K562 (cell line): Measurements from ENCODE around the gene MBD2.

Source experiments
- CEBPB ChIP-seq: fragments of 450-650 bp; IDR thresholded peaks from 2 replicates; pipeline ENCODE4 v1.6.1; 2016; ENCODE audit warnings: missing genetic modification characterization, missing compliant biosample characterization
- HDAC2 ChIP-seq: fragments of 450-650 bp; IDR thresholded peaks from 2 replicates; pipeline ENCODE4 v1.6.1; 2016; ENCODE audit warnings: mild to moderate bottlenecking
- MXI1 ChIP-seq: IDR thresholded peaks from 2 replicates; pipeline ENCODE4 v1.6.1; 2011; ENCODE audit warnings: low read depth, mild to moderate bottlenecking, improper control_type of control experiment, low read length
- POLR2A ChIP-seq: fragments of 450-650 bp; conservative IDR thresholded peaks from 2 replicates; pipeline ENCODE4 v1.6.1; 2016
- PRDM10 ChIP-seq: fragments of 450-650 bp; IDR thresholded peaks from 2 replicates; pipeline ENCODE4 v1.6.1; 2018; ENCODE audit not compliant: partially characterized antibody
- ZBTB40 ChIP-seq, 2 experiments: fragments of 450-650 bp in 1 of 2; sonication (generic) in 1 of 2; formaldehyde crosslinking in 1 of 2; IDR thresholded peaks; 2 replicates each; pipeline versions ENCODE4 v1.7.1 to v1.9.0; 2016 to 2022; ENCODE audit warnings: inconsistent platforms in 1 of 2, mild to moderate bottlenecking in 1 of 2, missing genetic modification reagents in 1 of 2
- ZC3H11A ChIP-seq: IDR thresholded peaks from 2 replicates; pipeline ENCODE4 v1.6.1; 2012; ENCODE audit warnings: low read depth, low read length, improper control_type of control experiment
- TF ChIP-seq, protein P1 (sequence below): fragments of 250-450 bp; sonication (Bioruptor Pico); IDR thresholded peaks from 2 replicates; pipeline ENCODE4 v1.8.0; 2021; ENCODE audit warnings: mild to moderate bottlenecking, moderate library complexity
- TF ChIP-seq, protein P2 (sequence below): IDR thresholded peaks from 2 replicates; pipeline ENCODE4 v1.6.1; 2012; ENCODE audit warnings: low read depth, low read length, improper control_type of control experiment, borderline replicate concordance
- TF ChIP-seq, protein P3 (sequence below), 3 experiments: IDR thresholded peaks in 2 of 3; conservative IDR thresholded peaks in 1 of 3; 2 replicates each; pipeline ENCODE4 v1.5.1; 2011 to 2012; ENCODE audit warnings: low read length in 3 of 3, mild to moderate bottlenecking in 3 of 3, control low read depth in 2 of 3, improper control_type of control experiment in 1 of 3, inconsistent platforms in 1 of 3, low read depth in 1 of 3, mixed read lengths in 1 of 3, moderate library complexity in 1 of 3; ENCODE audit not compliant: insufficient read depth in 2 of 3

DNA sequence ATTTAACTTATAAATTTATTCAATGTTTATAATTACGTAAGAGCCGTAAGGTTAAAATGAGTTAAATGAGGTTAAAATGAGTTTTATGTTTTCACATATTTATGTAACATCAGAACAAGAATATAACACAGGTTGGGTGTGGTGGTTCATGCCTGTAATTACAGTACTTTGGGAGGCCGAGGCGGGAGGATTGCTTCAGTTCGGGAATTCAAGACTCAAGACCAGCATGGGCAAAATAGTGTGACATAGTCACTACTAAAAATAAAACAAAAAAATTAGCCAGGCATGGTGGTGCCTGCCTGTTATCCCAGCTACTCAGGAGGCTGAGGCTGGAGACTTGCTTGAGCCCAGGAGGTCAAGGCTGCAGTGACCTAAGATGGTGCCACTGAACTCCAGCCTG, 9.3 kb upstream of the MBD2 start:
- TF ChIP-seq ZBTB40 (IDR thresholded peaks at IDR 0.05) (no peak), ZBTB40 (CRISPR knock-in tag; IDR thresholded peaks at IDR 0.05) (no peak), ZC3H11A (no peak), POLR2A (no peak), HDAC2 (no peak), CEBPB (tag) (no peak), PRDM10 (no peak), MXI1 (no peak)
- TF ChIP-seq, protein P1, sequence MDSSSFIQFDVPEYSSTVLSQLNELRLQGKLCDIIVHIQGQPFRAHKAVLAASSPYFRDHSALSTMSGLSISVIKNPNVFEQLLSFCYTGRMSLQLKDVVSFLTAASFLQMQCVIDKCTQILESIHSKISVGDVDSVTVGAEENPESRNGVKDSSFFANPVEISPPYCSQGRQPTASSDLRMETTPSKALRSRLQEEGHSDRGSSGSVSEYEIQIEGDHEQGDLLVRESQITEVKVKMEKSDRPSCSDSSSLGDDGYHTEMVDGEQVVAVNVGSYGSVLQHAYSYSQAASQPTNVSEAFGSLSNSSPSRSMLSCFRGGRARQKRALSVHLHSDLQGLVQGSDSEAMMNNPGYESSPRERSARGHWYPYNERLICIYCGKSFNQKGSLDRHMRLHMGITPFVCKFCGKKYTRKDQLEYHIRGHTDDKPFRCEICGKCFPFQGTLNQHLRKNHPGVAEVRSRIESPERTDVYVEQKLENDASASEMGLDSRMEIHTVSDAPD (CRISPR knock-in tag), result no peak
- TF ChIP-seq, protein P2, sequence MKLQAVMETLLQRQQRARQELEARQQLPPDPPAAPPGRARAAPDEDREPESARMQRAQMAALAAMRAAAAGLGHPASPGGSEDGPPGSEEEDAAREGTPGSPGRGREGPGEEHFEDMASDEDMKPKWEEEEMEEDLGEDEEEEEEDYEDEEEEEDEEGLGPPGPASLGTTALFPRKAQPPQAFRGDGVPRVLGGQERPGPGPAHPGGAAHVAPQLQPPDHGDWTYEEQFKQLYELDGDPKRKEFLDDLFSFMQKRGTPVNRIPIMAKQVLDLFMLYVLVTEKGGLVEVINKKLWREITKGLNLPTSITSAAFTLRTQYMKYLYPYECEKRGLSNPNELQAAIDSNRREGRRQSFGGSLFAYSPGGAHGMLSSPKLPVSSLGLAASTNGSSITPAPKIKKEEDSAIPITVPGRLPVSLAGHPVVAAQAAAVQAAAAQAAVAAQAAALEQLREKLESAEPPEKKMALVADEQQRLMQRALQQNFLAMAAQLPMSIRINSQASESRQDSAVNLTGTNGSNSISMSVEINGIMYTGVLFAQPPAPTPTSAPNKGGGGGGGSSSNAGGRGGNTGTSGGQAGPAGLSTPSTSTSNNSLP, result no peak
- TF ChIP-seq, protein P3, sequence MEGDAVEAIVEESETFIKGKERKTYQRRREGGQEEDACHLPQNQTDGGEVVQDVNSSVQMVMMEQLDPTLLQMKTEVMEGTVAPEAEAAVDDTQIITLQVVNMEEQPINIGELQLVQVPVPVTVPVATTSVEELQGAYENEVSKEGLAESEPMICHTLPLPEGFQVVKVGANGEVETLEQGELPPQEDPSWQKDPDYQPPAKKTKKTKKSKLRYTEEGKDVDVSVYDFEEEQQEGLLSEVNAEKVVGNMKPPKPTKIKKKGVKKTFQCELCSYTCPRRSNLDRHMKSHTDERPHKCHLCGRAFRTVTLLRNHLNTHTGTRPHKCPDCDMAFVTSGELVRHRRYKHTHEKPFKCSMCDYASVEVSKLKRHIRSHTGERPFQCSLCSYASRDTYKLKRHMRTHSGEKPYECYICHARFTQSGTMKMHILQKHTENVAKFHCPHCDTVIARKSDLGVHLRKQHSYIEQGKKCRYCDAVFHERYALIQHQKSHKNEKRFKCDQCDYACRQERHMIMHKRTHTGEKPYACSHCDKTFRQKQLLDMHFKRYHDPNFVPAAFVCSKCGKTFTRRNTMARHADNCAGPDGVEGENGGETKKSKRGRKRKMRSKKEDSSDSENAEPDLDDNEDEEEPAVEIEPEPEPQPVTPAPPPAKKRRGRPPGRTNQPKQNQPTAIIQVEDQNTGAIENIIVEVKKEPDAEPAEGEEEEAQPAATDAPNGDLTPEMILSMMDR (IDR thresholded peaks at IDR 0.05 in 2 of 3, conservative IDR thresholded peaks at IDR 0.05 in 1 of 3; ENCODE audit: insufficient read depth in 2 of 3, low read depth in 1 of 3, low read length in 3 of 3), result no peak
